Subcutaneous adipose tissue (tissue), 4 donors: ENCODE data around the gene UBASH3A. TPM values are rescaled to one million over a fixed set of nuclear protein-coding genes. Genes with fewer than 3 reads are reported as not detected.

Source experiments
- total RNA-seq, 4 donors: library from RNA; depleted of rRNA; stranded (reverse); fragments of >200 nt; gene quantifications; one replicate each; pipeline ENCODE4 v1.1.0, GENCODE V29; 2016
- TF ChIP-seq, protein P1 (sequence below): fragments of 450-650 bp; IDR thresholded peaks from one replicate; pipeline ENCODE4 v1.5.1; 2016; ENCODE audit warnings: low read depth, mild to moderate bottlenecking, control low read depth, antibody characterized with exemption, moderate library complexity

The UBASH3A gene
- total RNA-seq, 4 donors from 2014 or later, result 0.38 to 1.2 (median 0.66) TPM; not detected in 1

- TF ChIP-seq, protein P1, sequence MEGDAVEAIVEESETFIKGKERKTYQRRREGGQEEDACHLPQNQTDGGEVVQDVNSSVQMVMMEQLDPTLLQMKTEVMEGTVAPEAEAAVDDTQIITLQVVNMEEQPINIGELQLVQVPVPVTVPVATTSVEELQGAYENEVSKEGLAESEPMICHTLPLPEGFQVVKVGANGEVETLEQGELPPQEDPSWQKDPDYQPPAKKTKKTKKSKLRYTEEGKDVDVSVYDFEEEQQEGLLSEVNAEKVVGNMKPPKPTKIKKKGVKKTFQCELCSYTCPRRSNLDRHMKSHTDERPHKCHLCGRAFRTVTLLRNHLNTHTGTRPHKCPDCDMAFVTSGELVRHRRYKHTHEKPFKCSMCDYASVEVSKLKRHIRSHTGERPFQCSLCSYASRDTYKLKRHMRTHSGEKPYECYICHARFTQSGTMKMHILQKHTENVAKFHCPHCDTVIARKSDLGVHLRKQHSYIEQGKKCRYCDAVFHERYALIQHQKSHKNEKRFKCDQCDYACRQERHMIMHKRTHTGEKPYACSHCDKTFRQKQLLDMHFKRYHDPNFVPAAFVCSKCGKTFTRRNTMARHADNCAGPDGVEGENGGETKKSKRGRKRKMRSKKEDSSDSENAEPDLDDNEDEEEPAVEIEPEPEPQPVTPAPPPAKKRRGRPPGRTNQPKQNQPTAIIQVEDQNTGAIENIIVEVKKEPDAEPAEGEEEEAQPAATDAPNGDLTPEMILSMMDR, result no peak
Measured at GRCh38 chr21:42397746-42398394, 5.8 kb upstream of the UBASH3A start.

GRCh38 chr21:42398436-42399028, 5.2 kb upstream of the UBASH3A start:
- TF ChIP-seq, protein P1, result no peak

DNA sequence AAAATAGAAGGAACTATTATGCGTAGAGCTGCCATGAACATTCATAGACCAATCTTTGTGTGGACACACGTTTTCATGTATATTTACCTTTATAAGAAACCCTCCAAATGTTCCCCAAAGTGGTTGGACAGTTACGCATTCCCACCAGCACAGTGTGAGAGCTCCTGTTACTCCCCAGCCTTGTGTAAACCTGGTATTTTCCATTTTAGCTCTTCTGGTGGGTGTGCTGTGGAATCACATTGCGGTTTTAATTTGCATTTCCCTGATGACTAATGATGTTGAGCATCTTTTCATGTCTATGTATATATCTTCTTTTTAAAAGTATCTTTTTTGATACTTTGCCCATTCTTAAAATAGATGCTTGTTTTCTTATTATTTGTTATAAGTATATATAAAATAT, 3.2 kb upstream of the UBASH3A start:
- TF ChIP-seq, protein P1, result no peak

- TF ChIP-seq, protein P1, result no peak
Measured at GRCh38 chr21:42401154-42401553, 2.5 kb upstream of the UBASH3A start.

DNA sequence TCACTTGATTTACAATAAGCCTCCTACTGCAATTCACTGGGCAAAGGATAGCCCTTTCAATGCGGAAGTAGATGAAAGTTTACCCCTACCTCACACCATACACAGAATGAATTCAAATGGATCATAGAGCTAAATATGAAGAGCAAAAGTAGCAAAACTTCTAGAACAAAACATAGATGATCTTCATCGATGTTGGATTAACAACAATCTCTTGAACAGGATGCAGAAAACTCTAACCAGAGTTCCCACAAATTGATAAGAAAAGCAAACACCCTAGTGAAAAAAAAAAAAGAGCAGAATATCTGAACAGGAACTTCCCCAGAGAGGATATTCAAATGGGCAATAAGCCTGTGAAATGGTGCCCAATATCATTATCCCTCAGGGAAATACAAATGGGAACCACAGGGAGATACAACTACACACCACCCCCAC, 1.9 kb upstream of the UBASH3A start:
- TF ChIP-seq, protein P1, result no peak

DNA sequence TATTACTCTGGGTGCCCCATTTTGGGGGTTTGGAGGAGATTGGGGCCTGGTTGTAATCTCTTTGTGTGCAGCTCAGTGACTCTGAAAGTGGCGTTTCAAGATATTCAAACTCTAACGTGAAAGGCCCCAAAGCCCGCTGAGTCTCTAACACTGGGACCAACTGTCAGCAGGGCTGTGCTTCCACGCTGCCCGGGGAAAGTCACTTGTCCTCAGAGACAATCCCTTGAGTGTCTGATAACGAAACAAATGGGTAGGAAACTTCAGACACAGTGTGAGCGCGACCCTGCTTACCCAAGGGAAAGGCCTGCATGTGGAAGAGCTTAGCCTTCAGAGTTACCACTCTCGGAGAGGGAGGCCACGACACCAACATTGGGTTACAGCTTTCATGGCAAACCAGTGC, 837 bp downstream of the UBASH3A start:
- TF ChIP-seq, protein P1, result no peak

DNA sequence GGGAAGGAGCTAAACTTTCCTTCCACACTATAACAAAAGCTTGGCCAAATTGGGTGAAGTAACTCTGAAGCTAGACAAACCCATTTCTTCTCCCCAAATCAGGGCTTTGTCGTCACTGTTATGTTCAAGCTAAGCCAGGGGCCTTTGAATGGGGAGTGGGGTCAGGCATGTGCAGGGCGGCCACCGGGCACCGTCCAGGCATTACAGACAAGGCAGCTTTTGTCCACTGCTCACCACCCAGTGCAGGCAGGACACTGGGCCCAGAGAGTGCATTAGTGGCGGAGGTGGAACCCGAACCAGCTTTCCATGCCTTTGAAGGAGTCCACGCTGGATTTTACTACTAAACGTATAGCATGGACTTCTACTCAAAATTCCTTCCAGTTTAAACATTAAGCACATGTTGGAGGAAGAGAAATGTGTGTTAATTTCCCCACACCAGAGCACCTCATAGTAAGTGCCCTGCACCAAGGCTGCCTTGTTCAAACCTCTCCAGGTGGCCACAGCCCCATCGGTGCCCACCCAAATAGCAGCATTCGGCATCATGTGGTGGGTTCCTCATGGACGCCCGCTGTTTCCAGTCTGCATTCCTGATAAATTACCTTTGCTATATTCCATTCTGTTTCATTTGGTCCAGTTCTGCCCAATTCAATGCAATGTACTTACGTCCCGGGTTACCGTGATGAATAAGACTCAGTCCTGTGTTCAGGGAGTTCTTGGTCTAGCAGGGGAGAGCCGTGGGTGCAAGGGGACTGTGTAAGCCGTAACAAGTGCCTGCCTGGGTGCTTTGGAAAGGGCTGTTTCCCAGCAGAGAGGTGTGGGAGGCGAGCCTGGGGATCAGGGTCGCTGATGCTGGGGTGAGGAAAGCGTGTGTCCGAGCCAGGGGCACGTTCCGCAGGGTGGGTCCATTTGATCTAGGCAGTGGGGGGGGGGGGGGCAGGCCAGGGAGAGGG, 1.6 kb downstream of the UBASH3A start:
- TF ChIP-seq, protein P1, result no peak
